Right lobe of liver (tissue), 6 donors: ENCODE data around the gene LIPJ. TPM values are rescaled to one million over a fixed set of nuclear protein-coding genes. Genes with fewer than 3 reads are reported as not detected.

Experiments
- ATAC-seq, 4 donors: fragments of 200-7000 bp; cut with Tn5 transposase; one replicate each; pipeline ENCODE4 v1.9.1; 2020; ENCODE audit warnings: mild to moderate bottlenecking in 4 of 4, moderate library complexity in 4 of 4
- DNase-seq, 3 donors: peaks; one replicate each; pipeline ENCODE4 v3.0.0-alpha.2; 2020
- H3K27ac ChIP-seq, 3 donors: fragments of 200-600 bp; one replicate each; pipeline ENCODE4 v1.8.0; 2022
- H3K27me3 ChIP-seq, 2 donors: fragments of 200-600 bp; one replicate each; pipeline ENCODE4 v1.8.0; 2022
- H3K36me3 ChIP-seq, 4 donors: fragments of 200-600 bp; sonication (generic) in 1 of 4; one replicate each; pipeline versions ENCODE4 v1.5.1 to v1.8.0; 2017 to 2022; ENCODE audit warnings: control low read depth in 1 of 4
- H3K4me1 ChIP-seq, 4 donors: fragments of 200-600 bp; sonication (generic) in 1 of 4; one replicate each; pipeline versions ENCODE4 v1.5.1 to v1.8.0; 2017 to 2022; ENCODE audit warnings: control low read depth in 1 of 4
- H3K4me3 ChIP-seq, 3 donors: fragments of 200-600 bp; one replicate each; pipeline ENCODE4 v1.8.0; 2022
- H3K9me3 ChIP-seq, 4 donors: fragments of 200-600 bp; sonication (generic) in 1 of 4; one replicate each; pipeline versions ENCODE4 v1.5.1 to v1.8.0; 2017 to 2022; ENCODE audit warnings: control low read depth in 1 of 4
- CTCF ChIP-seq, 4 donors: fragments of 200-600 bp in 3 of 4; fragments of 450-650 bp in 1 of 4; IDR thresholded peaks; one replicate each; pipeline versions ENCODE4 v1.5.1 to v1.8.0; 2016 to 2022; ENCODE audit warnings: antibody characterized with exemption in 4 of 4, mild to moderate bottlenecking in 2 of 4
- POLR2A ChIP-seq: fragments of 450-650 bp; IDR thresholded peaks from one replicate; pipeline ENCODE4 v1.6.1; 2017; ENCODE audit warnings: antibody characterized with exemption, mild to moderate bottlenecking
- WGBS: methylation state at CpG from one replicate; pipeline ENCODE4 v1.1.6; 2018; ENCODE audit warnings: low coverage, low lambda C conversion rate; ENCODE audit not compliant: insufficient coverage; ENCODE audit errors: missing lambda C conversion rate; 5-methylcytosine and 5-hydroxymethylcytosine counted together
- intact Hi-C, 2 donors: fragments of 100-400 bp; cut with DNase I; formaldehyde crosslinking; loops; one replicate each; pipeline versions ENCODE4 v1.11.2 to v1.14.1; 2022
- small RNA-seq, 2 experiments: library from RNA; depleted of rRNA; stranded (forward); fragments of <200 nt; gene quantifications; one replicate each; pipeline ENCODE3, GENCODE V24; 2016
- total RNA-seq, 6 experiments: library from RNA; depleted of rRNA in 2 of 6; stranded (reverse); fragments of >200 nt in 2 of 6; fragmentation: NEBNext Ultra II Directional in 3 of 6; extraction: Animal tissue kit (Norgen Biotek cat#: 25700) in 3 of 6; gene quantifications; one replicate each; pipeline versions ENCODE4 v1.1.0 to v1.2.4, GENCODE V29; 2016 to 2023
- donor health status: DM: no; HTN: yes; CAD: no.
- donor health status: DM: no; HTN: no; CAD: no.
- donor health status: DM: no; HTN: no; CAD: no.
- donor health status: DM: no; HTN: yes; CAD: no.
- donor health status: DM: no; HTN: yes; CAD: no.

The LIPJ gene
- total RNA-seq, 6 experiments from 2014 or later, result 0.06 to 0.42 (median 0.21) TPM

- 75% methylated on average over 2 of the region's 2 CpGs for WGBS
- TF ChIP-seq POLR2A (no peak), CTCF (IDR thresholded peaks at IDR 0.05) (no peak)
- no peak overlapping the region for H3K4me3 ChIP-seq
- H3K36me3 ChIP-seq, result no peaks in the 10 kb centered on the region
- no peak for DNase-seq
- ATAC-seq, result no peak
- intact Hi-C loops, result no loop called here
- H3K9me3 ChIP-seq, result no peaks in the 10 kb centered on the region
- no peak overlapping the region for H3K27ac ChIP-seq
- H3K27me3 ChIP-seq, result no peaks in the 10 kb centered on the region
- no peaks in the 10 kb centered on the region for H3K4me1 ChIP-seq
These were observed 66.1 kb downstream of the LIPJ start for GRCh38 chr10:88652616-88653015.

Small RNAs within 50 kb of the gene (small RNA-seq; reads per million reads assigned to genes)
- 0 reads per million in 2 experiments for gene RF00019

Other genes starting within 250 kb of the LIPJ start
- 10 to 100 TPM in 1 of 6 experiments, 1 to 10 TPM in 5; 5.9 to 10.5 (median 7.3) TPM for gene RNLS, start 3.4 kb upstream of the LIPJ start, total RNA-seq
- gene LIPF, start 77.7 kb downstream of the LIPJ start, total RNA-seq, result not detected
- not detected for gene LIPK, start 119.5 kb downstream of the LIPJ start, total RNA-seq
- under 1 TPM in 2 of 6 experiments, not detected in 4; 0.25 to 0.29 TPM for gene LIPN, start 173.3 kb downstream of the LIPJ start, total RNA-seq
- gene LIPM, start 216.0 kb downstream of the LIPJ start, total RNA-seq, result not detected